ENCODE results near the gene PSMA5. TPM values are rescaled to one million over a fixed set of nuclear protein-coding genes. Genes with fewer than 3 reads are reported as not detected.

Gene PSMA5
- total RNA-seq, 1 experiment from 2014 or later, result 150 TPM

DNA sequence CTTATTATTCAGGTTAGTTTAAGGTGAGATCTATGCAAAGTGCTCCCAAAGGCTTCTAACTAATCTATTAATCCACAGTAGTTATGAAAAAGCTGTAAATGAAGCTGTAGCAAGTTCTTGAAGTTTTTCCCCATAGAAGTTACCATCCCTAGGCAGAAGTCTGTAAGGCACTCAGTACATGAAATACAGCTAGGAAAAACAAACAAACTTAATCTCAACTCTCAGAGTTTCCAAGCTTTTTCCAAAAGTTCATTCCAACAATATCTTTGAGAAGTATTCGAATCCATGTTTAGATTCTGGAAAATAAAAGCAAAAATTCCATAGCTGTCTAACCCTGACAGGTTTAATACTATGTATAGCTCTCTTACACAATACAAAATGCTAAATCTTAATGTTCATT, 69.7 kb downstream of the PSMA5 start:
- no peaks in the 10 kb centered on the region for H3K27me3 Mint-ChIP-seq (ENCODE audit: low read depth)
- POLR2A ChIA-PET, result no interaction called here
- CTCF ChIA-PET, result interaction anchor here (1.0 to 2.7 kb wide), 5 partner anchors 23 to 176 kb away, joined by 3 to 23 read pairs (median 3); partner anchors contain the start of gene SORT1

More for the DNA sequence above, 69.7 kb downstream of the PSMA5 start:
- peaks cover 10% of the 10 kb centered on the region for H3K4me1 Mint-ChIP-seq
- H3K36me3 Mint-ChIP-seq, result peaks cover 11% of the 10 kb centered on the region
- no peaks in the 10 kb centered on the region for H3K9me3 Mint-ChIP-seq
- no peak overlapping the region for H3K27ac Mint-ChIP-seq
- ATAC-seq (no peak), DNase-seq (ENCODE audit: low spot score) (no peak)
- TF ChIP-seq ZNF416 (CRISPR knock-in tag; IDR thresholded peaks at IDR 0.05) (no peak), MYBL2 (CRISPR knock-in tag; IDR thresholded peaks at IDR 0.05) (no peak), TEAD4 (CRISPR knock-in tag; IDR thresholded peaks at IDR 0.05) (no peak), FOXJ3 (CRISPR knock-in tag; IDR thresholded peaks at IDR 0.05; ENCODE audit: borderline replicate concordance) (no peak), NFE2L1 (CRISPR knock-in tag; IDR thresholded peaks at IDR 0.05) (no peak), ZBTB21 (CRISPR knock-in tag; IDR thresholded peaks at IDR 0.05; ENCODE audit: borderline replicate concordance) (no peak)
- TF ChIP-seq, protein P1, sequence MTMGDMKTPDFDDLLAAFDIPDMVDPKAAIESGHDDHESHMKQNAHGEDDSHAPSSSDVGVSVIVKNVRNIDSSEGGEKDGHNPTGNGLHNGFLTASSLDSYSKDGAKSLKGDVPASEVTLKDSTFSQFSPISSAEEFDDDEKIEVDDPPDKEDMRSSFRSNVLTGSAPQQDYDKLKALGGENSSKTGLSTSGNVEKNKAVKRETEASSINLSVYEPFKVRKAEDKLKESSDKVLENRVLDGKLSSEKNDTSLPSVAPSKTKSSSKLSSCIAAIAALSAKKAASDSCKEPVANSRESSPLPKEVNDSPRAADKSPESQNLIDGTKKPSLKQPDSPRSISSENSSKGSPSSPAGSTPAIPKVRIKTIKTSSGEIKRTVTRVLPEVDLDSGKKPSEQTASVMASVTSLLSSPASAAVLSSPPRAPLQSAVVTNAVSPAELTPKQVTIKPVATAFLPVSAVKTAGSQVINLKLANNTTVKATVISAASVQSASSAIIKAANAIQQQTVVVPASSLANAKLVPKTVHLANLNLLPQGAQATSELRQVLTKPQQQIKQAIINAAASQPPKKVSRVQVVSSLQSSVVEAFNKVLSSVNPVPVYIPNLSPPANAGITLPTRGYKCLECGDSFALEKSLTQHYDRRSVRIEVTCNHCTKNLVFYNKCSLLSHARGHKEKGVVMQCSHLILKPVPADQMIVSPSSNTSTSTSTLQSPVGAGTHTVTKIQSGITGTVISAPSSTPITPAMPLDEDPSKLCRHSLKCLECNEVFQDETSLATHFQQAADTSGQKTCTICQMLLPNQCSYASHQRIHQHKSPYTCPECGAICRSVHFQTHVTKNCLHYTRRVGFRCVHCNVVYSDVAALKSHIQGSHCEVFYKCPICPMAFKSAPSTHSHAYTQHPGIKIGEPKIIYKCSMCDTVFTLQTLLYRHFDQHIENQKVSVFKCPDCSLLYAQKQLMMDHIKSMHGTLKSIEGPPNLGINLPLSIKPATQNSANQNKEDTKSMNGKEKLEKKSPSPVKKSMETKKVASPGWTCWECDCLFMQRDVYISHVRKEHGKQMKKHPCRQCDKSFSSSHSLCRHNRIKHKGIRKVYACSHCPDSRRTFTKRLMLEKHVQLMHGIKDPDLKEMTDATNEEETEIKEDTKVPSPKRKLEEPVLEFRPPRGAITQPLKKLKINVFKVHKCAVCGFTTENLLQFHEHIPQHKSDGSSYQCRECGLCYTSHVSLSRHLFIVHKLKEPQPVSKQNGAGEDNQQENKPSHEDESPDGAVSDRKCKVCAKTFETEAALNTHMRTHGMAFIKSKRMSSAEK (CRISPR knock-in tag; IDR thresholded peaks at IDR 0.05; ENCODE audit: borderline replicate concordance), result no peak
- TF ChIP-seq, protein P2, sequence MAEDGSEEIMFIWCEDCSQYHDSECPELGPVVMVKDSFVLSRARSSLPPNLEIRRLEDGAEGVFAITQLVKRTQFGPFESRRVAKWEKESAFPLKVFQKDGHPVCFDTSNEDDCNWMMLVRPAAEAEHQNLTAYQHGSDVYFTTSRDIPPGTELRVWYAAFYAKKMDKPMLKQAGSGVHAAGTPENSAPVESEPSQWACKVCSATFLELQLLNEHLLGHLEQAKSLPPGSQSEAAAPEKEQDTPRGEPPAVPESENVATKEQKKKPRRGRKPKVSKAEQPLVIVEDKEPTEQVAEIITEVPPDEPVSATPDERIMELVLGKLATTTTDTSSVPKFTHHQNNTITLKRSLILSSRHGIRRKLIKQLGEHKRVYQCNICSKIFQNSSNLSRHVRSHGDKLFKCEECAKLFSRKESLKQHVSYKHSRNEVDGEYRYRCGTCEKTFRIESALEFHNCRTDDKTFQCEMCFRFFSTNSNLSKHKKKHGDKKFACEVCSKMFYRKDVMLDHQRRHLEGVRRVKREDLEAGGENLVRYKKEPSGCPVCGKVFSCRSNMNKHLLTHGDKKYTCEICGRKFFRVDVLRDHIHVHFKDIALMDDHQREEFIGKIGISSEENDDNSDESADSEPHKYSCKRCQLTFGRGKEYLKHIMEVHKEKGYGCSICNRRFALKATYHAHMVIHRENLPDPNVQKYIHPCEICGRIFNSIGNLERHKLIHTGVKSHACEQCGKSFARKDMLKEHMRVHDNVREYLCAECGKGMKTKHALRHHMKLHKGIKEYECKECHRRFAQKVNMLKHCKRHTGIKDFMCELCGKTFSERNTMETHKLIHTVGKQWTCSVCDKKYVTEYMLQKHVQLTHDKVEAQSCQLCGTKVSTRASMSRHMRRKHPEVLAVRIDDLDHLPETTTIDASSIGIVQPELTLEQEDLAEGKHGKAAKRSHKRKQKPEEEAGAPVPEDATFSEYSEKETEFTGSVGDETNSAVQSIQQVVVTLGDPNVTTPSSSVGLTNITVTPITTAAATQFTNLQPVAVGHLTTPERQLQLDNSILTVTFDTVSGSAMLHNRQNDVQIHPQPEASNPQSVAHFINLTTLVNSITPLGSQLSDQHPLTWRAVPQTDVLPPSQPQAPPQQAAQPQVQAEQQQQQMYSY (CRISPR knock-in tag; IDR thresholded peaks at IDR 0.05), result no peak
- TF ChIP-seq, protein P3, sequence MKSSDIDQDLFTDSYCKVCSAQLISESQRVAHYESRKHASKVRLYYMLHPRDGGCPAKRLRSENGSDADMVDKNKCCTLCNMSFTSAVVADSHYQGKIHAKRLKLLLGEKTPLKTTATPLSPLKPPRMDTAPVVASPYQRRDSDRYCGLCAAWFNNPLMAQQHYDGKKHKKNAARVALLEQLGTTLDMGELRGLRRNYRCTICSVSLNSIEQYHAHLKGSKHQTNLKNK (CRISPR knock-in tag; IDR thresholded peaks at IDR 0.05), result no peak
- TF ChIP-seq, protein P4, sequence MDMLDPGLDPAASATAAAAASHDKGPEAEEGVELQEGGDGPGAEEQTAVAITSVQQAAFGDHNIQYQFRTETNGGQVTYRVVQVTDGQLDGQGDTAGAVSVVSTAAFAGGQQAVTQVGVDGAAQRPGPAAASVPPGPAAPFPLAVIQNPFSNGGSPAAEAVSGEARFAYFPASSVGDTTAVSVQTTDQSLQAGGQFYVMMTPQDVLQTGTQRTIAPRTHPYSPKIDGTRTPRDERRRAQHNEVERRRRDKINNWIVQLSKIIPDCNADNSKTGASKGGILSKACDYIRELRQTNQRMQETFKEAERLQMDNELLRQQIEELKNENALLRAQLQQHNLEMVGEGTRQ (CRISPR knock-in tag; IDR thresholded peaks at IDR 0.05), result no peak
- TF ChIP-seq, protein P5, sequence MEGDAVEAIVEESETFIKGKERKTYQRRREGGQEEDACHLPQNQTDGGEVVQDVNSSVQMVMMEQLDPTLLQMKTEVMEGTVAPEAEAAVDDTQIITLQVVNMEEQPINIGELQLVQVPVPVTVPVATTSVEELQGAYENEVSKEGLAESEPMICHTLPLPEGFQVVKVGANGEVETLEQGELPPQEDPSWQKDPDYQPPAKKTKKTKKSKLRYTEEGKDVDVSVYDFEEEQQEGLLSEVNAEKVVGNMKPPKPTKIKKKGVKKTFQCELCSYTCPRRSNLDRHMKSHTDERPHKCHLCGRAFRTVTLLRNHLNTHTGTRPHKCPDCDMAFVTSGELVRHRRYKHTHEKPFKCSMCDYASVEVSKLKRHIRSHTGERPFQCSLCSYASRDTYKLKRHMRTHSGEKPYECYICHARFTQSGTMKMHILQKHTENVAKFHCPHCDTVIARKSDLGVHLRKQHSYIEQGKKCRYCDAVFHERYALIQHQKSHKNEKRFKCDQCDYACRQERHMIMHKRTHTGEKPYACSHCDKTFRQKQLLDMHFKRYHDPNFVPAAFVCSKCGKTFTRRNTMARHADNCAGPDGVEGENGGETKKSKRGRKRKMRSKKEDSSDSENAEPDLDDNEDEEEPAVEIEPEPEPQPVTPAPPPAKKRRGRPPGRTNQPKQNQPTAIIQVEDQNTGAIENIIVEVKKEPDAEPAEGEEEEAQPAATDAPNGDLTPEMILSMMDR (IDR thresholded peaks at IDR 0.05), result no peak
- TF ChIP-seq, protein P6, sequence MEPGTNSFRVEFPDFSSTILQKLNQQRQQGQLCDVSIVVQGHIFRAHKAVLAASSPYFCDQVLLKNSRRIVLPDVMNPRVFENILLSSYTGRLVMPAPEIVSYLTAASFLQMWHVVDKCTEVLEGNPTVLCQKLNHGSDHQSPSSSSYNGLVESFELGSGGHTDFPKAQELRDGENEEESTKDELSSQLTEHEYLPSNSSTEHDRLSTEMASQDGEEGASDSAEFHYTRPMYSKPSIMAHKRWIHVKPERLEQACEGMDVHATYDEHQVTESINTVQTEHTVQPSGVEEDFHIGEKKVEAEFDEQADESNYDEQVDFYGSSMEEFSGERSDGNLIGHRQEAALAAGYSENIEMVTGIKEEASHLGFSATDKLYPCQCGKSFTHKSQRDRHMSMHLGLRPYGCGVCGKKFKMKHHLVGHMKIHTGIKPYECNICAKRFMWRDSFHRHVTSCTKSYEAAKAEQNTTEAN (CRISPR knock-in tag; IDR thresholded peaks at IDR 0.05), result no peak
- H3K4me3 Mint-ChIP-seq, result no peak overlapping the region

Measured in WTC11 (cell line).